ENCODE data around the gene SUSD2. TPM values are rescaled to one million over a fixed set of nuclear protein-coding genes. Genes with fewer than 3 reads are reported as not detected.

The SUSD2 gene
- total and polyA plus RNA-seq, 2 of the 8 experiments (the other 6 are each of a cell fraction or from before 2014, with no cell fraction given): 2.0 to 4.8 TPM

- Histone ChIP-seq H3K79me1 (ENCODE audit: low read depth, low read length) (no peaks in the 10 kb centered on the region), H3K23ac (ENCODE audit: insufficient read length) (no peak overlapping the region), H3K4me3 (ENCODE audit: extremely low read depth in 1 of 4, insufficient read depth in 2 of 4, low read depth in 3 of 4, low read length in 4 of 4) (no peak overlapping the region), H3K27ac (ENCODE audit: low read depth, low read length) (no peak overlapping the region), H2BK12ac (ENCODE audit: low read depth, low read length) (no peak overlapping the region), H2BK15ac (ENCODE audit: low read length) (no peak overlapping the region), H4K91ac (replicated peaks; ENCODE audit: insufficient read length, low read length) (no peak overlapping the region), H3K56ac (replicated peaks; ENCODE audit: insufficient read length, low read depth, low read length) (no peak overlapping the region), H3K18ac (ENCODE audit: extremely low read depth, low read length) (no peak overlapping the region), H3K79me2 (ENCODE audit: control insufficient read depth in 1 of 2, insufficient read depth in 2 of 2, low read length in 2 of 2) (no peaks in the 10 kb centered on the region), H3K27me3 (replicated peaks in 1 of 4; ENCODE audit: control insufficient read depth in 3 of 4, extremely low read depth in 1 of 4, insufficient read depth in 3 of 4, low read length in 3 of 4) (no peaks in the 10 kb centered on the region), H2BK20ac (ENCODE audit: low read length) (no peak overlapping the region), H2AFZ (ENCODE audit: low read length) (no peak overlapping the region), H2BK120ac (replicated peaks; ENCODE audit: low read depth, low read length) (no peak overlapping the region), H3K23me2 (ENCODE audit: low read depth, low read length) (no peaks in the 10 kb centered on the region; the same call in 1 of the 2 replicates), H4K8ac (ENCODE audit: extremely low read depth, insufficient read depth, low read length) (no peak overlapping the region; the same call in 1 of the 2 replicates), H2BK5ac (ENCODE audit: low read depth, low read length) (no peak overlapping the region), H3K36me3 (ENCODE audit: control insufficient read depth in 2 of 4, insufficient read depth in 4 of 4, low read length in 3 of 4) (no peaks in the 10 kb centered on the region; a peak in 1 of 8 replicates), H4K5ac (ENCODE audit: insufficient read length, low read depth, low read length) (no peak overlapping the region), H3K9ac (replicated peaks in 1 of 4; ENCODE audit: extremely low read depth in 1 of 4, low read depth in 3 of 4, low read length in 3 of 4) (no peak overlapping the region), H3K4me2 (ENCODE audit: insufficient read depth in 1 of 2, low read depth in 2 of 2, low read length in 2 of 2) (no peak overlapping the region), H3K14ac (ENCODE audit: insufficient read length) (no peak overlapping the region), H3K4me1 (replicated peaks in 1 of 4; ENCODE audit: control insufficient read depth in 3 of 4, insufficient read depth in 4 of 4, low read length in 3 of 4) (peaks cover 0 to 13% (median 9%) of the 10 kb centered on the region in 4 experiments; a peak in 6 of 7 replicates), H4K20me1 (replicated peaks in 1 of 2; ENCODE audit: control insufficient read depth in 1 of 2, insufficient read depth in 2 of 2, low read length in 2 of 2) (peaks cover 0 to 2% of the 10 kb centered on the region in 2 experiments), H2AK5ac (ENCODE audit: low read depth, low read length) (no peak overlapping the region), H3K4ac (replicated peaks; ENCODE audit: insufficient read length, low read depth, low read length) (no peak overlapping the region), H3K9me3 (ENCODE audit: insufficient read depth in 2 of 2, low read depth in 1 of 2, low read length in 1 of 2) (no peaks in the 10 kb centered on the region)
- WGBS, 2 experiments (ENCODE audit: extremely low coverage in 1 of 2, insufficient coverage in 1 of 2, insufficient read length in 1 of 2, insufficient replicate concordance in 2 of 2, low coverage in 1 of 2, low lambda C conversion rate in 2 of 2, missing lambda C conversion rate in 1 of 2): 88% methylated on average over 17 of the region's 21 CpGs; no CpG with 5 or more reads in 1 of the 2 experiments
- DNase-seq (ENCODE audit: low read depth in 1 of 2, low spot score in 2 of 2) (peak in 1 of 2 experiments; percentile 71), FAIRE-seq (no peak)
- CTCF ChIA-PET (ENCODE audit: partially characterized antibody): interaction anchor here (0.6 to 19.1 kb wide), 17 partner anchors 11 to 168 kb away, joined by 3 to 301 read pairs (median 4); partner anchors contain the start of gene CABIN1
- POLR2A ChIA-PET (ENCODE audit: partially characterized antibody): no interaction called here
- TF ChIP-seq SAP30 (IDR thresholded peaks at IDR 0.05; ENCODE audit: insufficient read depth, insufficient replicate concordance, low read length) (no peak), RAD21 (IDR thresholded peaks at IDR 0.05 in 1 of 2, conservative IDR thresholded peaks at IDR 0.05 in 1 of 2; ENCODE audit: low read depth in 2 of 2, low read length in 2 of 2) (peak; percentile 23 to 38; a peak in 3 of 4 replicates), USF2 (IDR thresholded peaks at IDR 0.05; ENCODE audit: low read length) (no peak), SRF (IDR thresholded peaks at IDR 0.05; ENCODE audit: low read depth, low read length) (no peak), TAF7 (optimal IDR thresholded peaks at IDR 0.05; ENCODE audit: borderline replicate concordance, low read depth, low read length) (no peak), CEBPB (IDR thresholded peaks at IDR 0.05; ENCODE audit: low read depth, low read length) (no peak), ATF2 (IDR thresholded peaks at IDR 0.05; ENCODE audit: low read length) (no peak), SP1 (IDR thresholded peaks at IDR 0.05; ENCODE audit: low read depth, low read length) (no peak)
These were observed 2.5 kb upstream of the SUSD2 start for GRCh38 chr22:24178502-24179440.
